Osteoblast (primary cell): ENCODE results near the gene ENO4. TPM values are rescaled to one million over a fixed set of nuclear protein-coding genes. Genes with fewer than 3 reads are reported as not detected.

Source experiments
- DNase-seq: peaks from one replicate; pipeline ENCODE4 v3.0.0; 2011; ENCODE audit warnings: low spot score, mixed read lengths; ENCODE audit not compliant: insufficient read length; ENCODE audit errors: missing footprints
- H2AFZ ChIP-seq: 2 replicates; pipeline ENCODE4 v1.6.0; 2011; ENCODE audit warnings: mild to moderate bottlenecking, low read length
- H3K27ac ChIP-seq: 2 replicates; pipeline ENCODE4 v1.5.1; 2011; ENCODE audit warnings: mild to moderate bottlenecking, low read depth, low read length, moderate library complexity
- H3K27me3 ChIP-seq: 2 replicates; pipeline ENCODE4 v1.6.0; 2012; ENCODE audit warnings: mild to moderate bottlenecking, control low read depth, inconsistent platforms, low read length, moderate library complexity; ENCODE audit not compliant: insufficient read depth
- H3K36me3 ChIP-seq: 2 replicates; pipeline ENCODE4 v1.5.1; 2011; ENCODE audit warnings: mild to moderate bottlenecking, low read length, control low read depth, moderate library complexity; ENCODE audit not compliant: insufficient read depth
- H3K4me1 ChIP-seq: 2 replicates; pipeline ENCODE4 v1.5.1; 2011; ENCODE audit warnings: mild to moderate bottlenecking, low read length, control low read depth, moderate library complexity; ENCODE audit not compliant: insufficient read depth
- H3K4me2 ChIP-seq: 2 replicates; pipeline ENCODE4 v1.6.0; 2011; ENCODE audit warnings: mild to moderate bottlenecking, low read length; ENCODE audit not compliant: insufficient read depth
- H3K4me3 ChIP-seq: fragments of 200-600 bp; sonication (generic); 3 replicates; pipeline ENCODE4 v1.5.1; 2012; ENCODE audit warnings: mild to moderate bottlenecking, low read length, inconsistent platforms; ENCODE audit not compliant: insufficient read depth
- H3K79me2 ChIP-seq: 2 replicates; pipeline ENCODE4 v1.6.0; 2012; ENCODE audit warnings: mild to moderate bottlenecking, low read length, control low read depth, inconsistent platforms; ENCODE audit not compliant: insufficient read depth
- H3K9me3 ChIP-seq: 2 replicates; pipeline ENCODE4 v1.5.1; 2011; ENCODE audit warnings: low read depth, low read length, control low read depth
- H4K20me1 ChIP-seq: 2 replicates; pipeline ENCODE4 v1.6.0; 2012; ENCODE audit warnings: mild to moderate bottlenecking, low read length, control low read depth; ENCODE audit not compliant: insufficient read depth
- total RNA-seq: library from RNA; depleted of rRNA; stranded (reverse); fragments of >200 nt; gene quantifications from 2 replicates; pipeline ENCODE4 v1.2.3, GENCODE V29; 2012
- TF ChIP-seq, protein P1 (sequence below): IDR thresholded peaks from 2 replicates; pipeline ENCODE4 v1.5.1; 2011; ENCODE audit warnings: mild to moderate bottlenecking, low read depth, low read length, moderate library complexity; ENCODE audit errors: extremely low read depth

ENO4 gene
- total RNA-seq, 1 donor, result 0.36 TPM

- Histone ChIP-seq H3K4me3 (no peak overlapping the region), H4K20me1 (no peaks in the 10 kb centered on the region), H3K9me3 (no peaks in the 10 kb centered on the region), H3K27me3 (peaks cover 8% of the 10 kb centered on the region), H3K4me2 (no peak overlapping the region), H3K4me1 (peaks cover 10% of the 10 kb centered on the region), H3K79me2 (no peaks in the 10 kb centered on the region), H2AFZ (no peak overlapping the region), H3K27ac (no peak overlapping the region), H3K36me3 (no peaks in the 10 kb centered on the region)
- no peak for DNase-seq
- TF ChIP-seq, protein P1, sequence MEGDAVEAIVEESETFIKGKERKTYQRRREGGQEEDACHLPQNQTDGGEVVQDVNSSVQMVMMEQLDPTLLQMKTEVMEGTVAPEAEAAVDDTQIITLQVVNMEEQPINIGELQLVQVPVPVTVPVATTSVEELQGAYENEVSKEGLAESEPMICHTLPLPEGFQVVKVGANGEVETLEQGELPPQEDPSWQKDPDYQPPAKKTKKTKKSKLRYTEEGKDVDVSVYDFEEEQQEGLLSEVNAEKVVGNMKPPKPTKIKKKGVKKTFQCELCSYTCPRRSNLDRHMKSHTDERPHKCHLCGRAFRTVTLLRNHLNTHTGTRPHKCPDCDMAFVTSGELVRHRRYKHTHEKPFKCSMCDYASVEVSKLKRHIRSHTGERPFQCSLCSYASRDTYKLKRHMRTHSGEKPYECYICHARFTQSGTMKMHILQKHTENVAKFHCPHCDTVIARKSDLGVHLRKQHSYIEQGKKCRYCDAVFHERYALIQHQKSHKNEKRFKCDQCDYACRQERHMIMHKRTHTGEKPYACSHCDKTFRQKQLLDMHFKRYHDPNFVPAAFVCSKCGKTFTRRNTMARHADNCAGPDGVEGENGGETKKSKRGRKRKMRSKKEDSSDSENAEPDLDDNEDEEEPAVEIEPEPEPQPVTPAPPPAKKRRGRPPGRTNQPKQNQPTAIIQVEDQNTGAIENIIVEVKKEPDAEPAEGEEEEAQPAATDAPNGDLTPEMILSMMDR, result no peak
These were observed 2.9 kb downstream of the ENO4 start for GRCh38 chr10:116852246-116852645.

DNA sequence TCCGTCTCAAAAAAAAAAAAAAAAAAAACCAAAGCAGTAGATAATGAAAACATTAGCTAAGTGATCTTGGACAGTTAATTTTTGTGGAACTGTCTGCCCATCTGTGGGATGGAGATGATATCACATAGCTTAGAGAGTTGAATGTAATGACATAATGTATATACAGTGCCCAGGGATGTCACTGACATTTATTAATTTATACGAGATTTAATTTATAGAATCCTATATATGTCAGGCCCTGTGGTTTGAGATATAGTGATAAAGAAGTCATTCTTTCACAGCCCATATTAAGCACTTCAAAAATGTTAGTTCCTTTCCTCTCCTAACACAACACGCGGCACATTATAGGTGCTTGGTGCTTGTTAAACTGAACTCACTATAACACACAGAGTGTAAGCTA, 4.0 kb downstream of the ENO4 start:
- no peaks in the 10 kb centered on the region for H3K36me3 ChIP-seq
- no peak overlapping the region for H3K4me3 ChIP-seq
- H3K4me1 ChIP-seq, result peaks cover 10% of the 10 kb centered on the region
- H3K27me3 ChIP-seq, result peaks cover 7% of the 10 kb centered on the region
- H3K79me2 ChIP-seq, result no peaks in the 10 kb centered on the region
- TF ChIP-seq, protein P1, result no peak
- no peak for DNase-seq
- no peak overlapping the region for H2AFZ ChIP-seq
- no peak overlapping the region for H3K4me2 ChIP-seq
- no peaks in the 10 kb centered on the region for H3K9me3 ChIP-seq
- H3K27ac ChIP-seq, result no peak overlapping the region
- no peaks in the 10 kb centered on the region for H4K20me1 ChIP-seq

DNA sequence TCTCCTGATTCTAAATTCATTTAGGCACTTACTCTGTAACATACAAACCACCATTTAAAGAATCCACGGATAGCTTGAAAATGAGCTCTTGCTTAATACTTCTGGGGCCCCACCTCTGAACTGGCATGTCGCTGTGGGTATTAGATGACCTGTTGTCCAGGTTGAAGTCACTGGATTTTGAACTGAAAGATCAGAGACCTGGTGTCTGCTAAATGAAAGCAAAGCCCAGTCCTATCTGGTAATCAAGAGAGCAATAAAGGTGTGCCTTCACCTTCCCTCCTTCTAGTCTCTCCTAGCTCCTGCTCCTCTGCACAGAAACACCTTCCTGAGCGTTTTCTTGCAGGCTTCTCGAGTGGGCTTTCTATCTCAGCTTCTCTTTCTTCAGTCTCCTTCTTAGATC, 4.4 kb downstream of the ENO4 start:
- Histone ChIP-seq H3K4me2 (no peak overlapping the region), H3K9me3 (no peaks in the 10 kb centered on the region), H3K4me3 (no peak overlapping the region), H3K36me3 (no peaks in the 10 kb centered on the region), H3K27me3 (peaks cover 7% of the 10 kb centered on the region), H2AFZ (no peak overlapping the region), H3K4me1 (peaks cover 7% of the 10 kb centered on the region), H3K27ac (no peak overlapping the region), H3K79me2 (no peaks in the 10 kb centered on the region), H4K20me1 (no peaks in the 10 kb centered on the region)
- TF ChIP-seq, protein P1, result no peak
- DNase-seq, result no peak

- Histone ChIP-seq H3K27ac (no peak overlapping the region), H3K9me3 (no peaks in the 10 kb centered on the region), H3K27me3 (no peaks in the 10 kb centered on the region), H3K79me2 (no peaks in the 10 kb centered on the region), H3K36me3 (no peaks in the 10 kb centered on the region), H3K4me1 (no peaks in the 10 kb centered on the region), H3K4me2 (no peak overlapping the region), H2AFZ (no peak overlapping the region), H3K4me3 (no peak overlapping the region), H4K20me1 (no peaks in the 10 kb centered on the region)
- TF ChIP-seq, protein P1, result no peak
- DNase-seq, result no peak
These were observed 7.9 kb downstream of the ENO4 start for GRCh38 chr10:116857156-116857555.
